Amygdala (tissue), 56 donors: Measurements from ENCODE around the gene HACL1.

Source experiments
- DNase-seq, 56 donors: peaks; one replicate each; lab custom pipeline; 2025; lab: John Stamatoyannopoulos, UW

The HACL1 gene

DNA sequence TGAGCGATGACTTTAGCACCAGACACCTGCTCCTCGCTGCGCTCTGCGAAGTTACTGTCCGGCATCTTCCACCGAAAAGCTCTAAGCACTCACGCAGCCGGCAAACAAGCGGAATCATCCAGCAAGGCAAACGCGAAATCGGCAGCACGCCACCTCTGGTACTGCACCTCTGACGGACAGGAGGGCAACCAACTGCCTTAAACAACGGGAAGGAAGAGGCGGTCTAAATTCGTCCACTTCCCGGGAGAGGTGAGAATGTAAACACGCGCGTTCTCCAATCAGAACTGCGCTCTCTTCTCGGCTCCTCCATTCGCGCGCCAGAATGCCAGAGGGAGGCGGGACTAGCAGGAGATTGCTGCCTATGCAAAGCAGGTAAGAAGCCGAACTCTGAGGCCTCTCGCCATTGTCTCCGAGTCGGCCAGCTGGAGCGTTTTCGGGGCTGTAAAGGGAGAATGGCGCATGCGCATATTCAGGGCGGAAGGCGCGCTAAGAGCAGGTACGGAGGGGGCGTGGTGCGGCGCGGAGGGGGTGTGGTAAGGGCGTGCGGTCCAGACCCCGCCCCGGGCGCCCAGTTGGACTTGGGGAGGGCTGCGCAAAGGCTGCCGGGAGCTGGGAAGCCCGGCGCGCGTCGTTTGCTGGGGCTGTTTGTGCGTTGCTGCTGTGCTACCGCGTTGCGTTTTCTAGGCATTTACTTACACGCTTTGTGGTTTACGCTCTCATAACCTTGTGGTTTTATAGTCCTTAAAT lies at the start of gene HACL1, which contains the start of gene BTD:
Gene HACL1, minus strand, starts transcription at position 171 of the 747 bp plus-strand sequence. Its CDS starts 106 bp downstream, at position 65.
Gene BTD, plus strand, starts transcription at position 347 of the 747 bp plus-strand sequence. CDS start 33,695 bp downstream, outside the sequence.
- DNase-seq: no peak

GRCh38 chr3:15649858-15650257 lies 48.5 kb upstream of the HACL1 start:
- no peak for DNase-seq

- no peak for DNase-seq
These were observed 48.0 kb upstream of the HACL1 start for GRCh38 chr3:15649341-15649740.

GRCh38 chr3:15647611-15648167 lies 46.3 kb upstream of the HACL1 start:
- peak in 3 of 56 donors; percentile 17 to 23 (median 23) for DNase-seq

- peak in 1 of 56 donors; percentile 10 for DNase-seq
These were observed 45.6 kb upstream of the HACL1 start for GRCh38 chr3:15646851-15647511.

DNA sequence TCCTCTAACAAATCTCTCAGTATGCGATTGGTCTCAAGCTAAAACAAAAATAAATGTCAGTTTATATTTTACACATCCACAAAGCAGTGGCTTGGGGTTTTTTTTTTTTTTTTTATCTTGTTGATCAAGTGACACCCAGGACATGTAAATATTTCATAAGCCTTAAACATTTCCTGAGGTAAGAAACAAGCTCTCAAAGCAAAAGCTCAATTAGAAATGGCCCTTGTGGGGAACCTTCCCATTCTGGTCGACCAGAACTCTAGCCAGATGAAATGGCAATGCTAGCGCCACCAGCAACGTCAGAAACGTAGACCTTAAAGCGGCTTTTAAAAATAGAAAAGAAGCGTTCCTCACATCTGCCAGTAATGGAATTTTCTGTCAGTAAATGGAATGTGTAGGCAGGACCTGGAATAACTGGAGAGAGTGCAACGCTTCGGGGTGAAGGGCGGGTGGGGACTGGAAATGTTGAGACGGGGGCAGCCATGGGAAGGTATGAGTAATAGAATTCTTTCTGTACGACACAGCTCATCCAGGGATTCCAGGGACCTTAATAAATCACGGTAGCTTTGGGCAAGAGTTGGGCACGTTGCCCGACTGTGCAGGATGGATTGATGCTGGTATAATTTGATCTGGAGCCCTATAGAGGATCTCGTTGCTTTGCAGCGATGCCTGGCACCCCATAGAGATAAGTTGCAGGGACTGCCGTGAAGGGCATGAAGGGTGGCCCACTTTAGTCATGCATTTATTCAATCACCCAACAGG lies 44.6 kb upstream of the HACL1 start:
- DNase-seq: no peak

GRCh38 chr3:15645246-15645645 lies 43.9 kb upstream of the HACL1 start:
- DNase-seq: no peak

GRCh38 chr3:15638891-15639262 lies 37.5 kb upstream of the HACL1 start:
- no peak for DNase-seq

GRCh38 chr3:15638193-15638890 lies 37.0 kb upstream of the HACL1 start:
- no peak for DNase-seq

GRCh38 chr3:15637131-15637951 lies 36.0 kb upstream of the HACL1 start:
- DNase-seq: no peak

DNA sequence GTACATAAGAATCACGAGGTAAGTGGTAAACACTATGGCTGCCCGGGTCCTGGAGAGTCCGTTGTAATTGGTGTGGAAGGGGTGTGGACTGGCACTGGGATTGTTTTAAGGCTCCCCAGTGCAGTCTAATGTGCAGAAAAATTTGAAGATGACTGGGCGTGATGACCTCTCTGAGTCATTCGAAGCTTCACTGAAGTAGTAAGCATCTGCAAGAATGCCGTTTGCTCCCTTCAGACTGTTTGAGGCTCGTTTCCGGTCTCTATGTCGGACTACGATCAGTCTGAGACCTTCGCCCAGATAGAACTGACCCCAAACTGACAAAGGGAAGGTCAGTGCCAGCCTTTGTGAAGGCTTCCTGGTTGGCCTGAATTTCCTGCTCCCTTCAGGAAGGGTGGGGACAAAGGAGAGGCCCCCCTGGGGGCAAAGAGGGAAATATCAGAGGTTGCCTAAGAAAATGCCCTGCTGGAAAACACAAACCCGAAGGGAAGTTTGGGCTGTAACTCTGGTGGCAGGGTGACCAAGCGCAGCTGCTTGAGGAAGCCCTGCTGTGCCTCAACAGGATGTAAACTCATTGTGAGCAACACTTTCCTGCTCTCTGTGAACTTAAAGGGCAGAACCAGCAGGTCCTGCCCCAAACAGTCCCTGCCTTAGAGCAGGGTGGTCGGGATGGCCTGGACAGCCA lies 34.8 kb upstream of the HACL1 start:
- no peak for DNase-seq

DNA sequence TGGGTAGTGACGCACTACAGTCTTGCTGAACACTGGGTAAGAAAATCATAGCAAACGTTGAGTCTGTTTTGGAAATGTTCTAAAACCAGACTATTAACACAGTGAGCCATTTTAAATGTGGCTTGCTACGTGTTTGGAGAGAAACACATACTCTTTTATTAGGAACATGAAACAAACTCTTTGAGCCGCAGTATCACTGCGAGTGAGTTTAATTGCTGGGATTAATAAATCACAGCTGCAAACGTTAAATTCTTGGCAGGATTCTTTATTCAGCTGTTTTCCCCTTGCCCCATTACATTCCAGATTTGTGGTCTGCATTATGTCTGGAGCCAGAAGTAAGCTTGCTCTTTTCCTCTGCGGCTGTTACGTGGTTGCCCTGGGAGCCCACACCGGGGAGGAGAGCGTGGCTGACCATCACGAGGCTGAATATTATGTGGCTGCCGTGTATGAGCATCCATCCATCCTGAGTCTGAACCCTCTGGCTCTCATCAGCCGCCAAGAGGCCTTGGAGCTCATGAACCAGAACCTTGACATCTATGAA lies 33.8 kb upstream of the HACL1 start:
- peak in 14 of 56 donors; percentile 12 to 54 (median 30) for DNase-seq

GRCh38 chr3:15634671-15635070 lies 33.3 kb upstream of the HACL1 start:
- DNase-seq: no peak

- peak in 4 of 56 donors; percentile 16 to 41 (median 30) for DNase-seq
These were observed 32.6 kb upstream of the HACL1 start for GRCh38 chr3:15633766-15634598.

DNA sequence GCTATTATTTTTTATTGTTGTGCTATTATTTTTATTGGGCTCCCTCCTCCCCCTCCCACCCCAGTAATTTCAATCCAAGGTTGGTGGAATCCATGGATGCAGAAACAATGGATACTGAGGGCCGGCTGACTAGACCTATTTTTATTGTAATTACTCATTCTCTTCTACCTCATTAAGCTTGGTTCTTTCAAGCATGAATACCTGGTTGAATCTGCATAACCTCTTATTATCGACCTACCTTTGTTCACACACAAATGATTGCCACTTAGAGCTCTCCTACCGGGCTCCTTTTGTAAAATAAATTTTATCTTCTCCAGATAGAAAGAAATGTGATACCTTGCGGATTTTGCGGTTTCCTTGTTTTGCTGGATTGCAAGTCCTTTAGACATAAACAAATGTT lies 31.8 kb upstream of the HACL1 start:
- DNase-seq: no peak

DNA sequence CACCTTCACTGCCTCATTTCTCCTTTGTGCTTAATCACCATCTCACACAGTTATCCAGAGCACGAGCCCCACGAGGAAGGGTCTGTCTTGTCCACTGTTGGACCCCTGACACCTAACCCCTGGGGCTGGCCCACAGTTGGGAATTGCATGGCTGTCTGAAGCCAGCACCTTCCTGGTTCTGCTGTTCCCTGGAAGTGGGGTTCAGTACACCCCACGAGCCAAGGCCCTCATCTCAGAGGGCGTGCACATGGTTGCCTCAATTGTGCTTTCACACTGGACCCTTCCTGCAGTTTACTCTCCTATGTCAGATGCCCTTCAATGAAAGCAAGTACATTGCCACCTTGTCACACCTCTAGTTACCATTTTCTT lies 30.8 kb upstream of the HACL1 start:
- no peak for DNase-seq

DNA sequence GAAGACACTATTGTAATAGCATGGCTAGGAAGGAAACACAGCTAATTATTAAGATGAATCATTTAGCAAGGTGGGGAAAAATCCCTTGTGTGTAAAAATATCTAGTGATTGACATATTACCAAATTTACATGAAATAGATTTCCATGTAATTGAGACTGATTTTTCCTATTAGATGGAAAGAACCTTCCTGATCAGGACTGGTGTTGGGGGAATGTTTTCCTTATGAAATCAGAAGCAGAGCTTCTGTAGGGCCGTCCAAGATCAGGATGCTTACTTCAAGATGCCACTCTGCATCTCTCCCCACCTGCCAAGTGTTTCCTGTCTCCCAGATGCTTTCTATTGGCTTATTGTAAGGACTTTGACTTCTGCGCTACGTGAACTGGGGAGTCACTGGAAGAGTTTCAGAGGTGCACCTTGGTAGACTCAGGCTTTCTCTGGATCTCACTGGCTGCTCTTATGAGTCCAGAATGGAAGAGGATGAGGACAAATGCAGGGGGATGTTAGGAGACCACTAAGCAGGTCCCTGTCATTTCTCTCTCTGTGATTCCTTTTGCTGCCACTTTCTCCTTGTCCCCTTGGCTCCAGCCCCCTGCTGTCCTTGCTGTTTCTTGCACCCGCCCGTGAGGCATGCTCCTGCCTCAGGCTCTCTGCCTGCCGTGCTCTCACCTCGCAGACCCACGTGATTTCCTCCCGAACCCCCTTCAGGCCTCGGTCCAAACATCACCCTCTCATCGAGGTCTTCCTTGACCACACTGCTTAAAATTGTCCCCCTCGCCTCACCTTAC lies 30.2 kb upstream of the HACL1 start:
- no peak for DNase-seq
